H1 (cell line): Measurements from ENCODE around the gene MID2. TPM values are rescaled to one million over a fixed set of nuclear protein-coding genes. Genes with fewer than 3 reads are reported as not detected.

ENCODE experiments used
- ASH2L ChIP-seq: fragments of 200-600, 300-600 bp; sonication (generic); IDR thresholded peaks from one replicate; pipeline ENCODE4 v1.7.1; 2017; ENCODE audit warnings: low read length
- CHD2 ChIP-seq: IDR thresholded peaks from 2 replicates; pipeline ENCODE4 v1.6.1; 2012; ENCODE audit warnings: low read length, improper control_type of control experiment
- E2F6 ChIP-seq: IDR thresholded peaks from 2 replicates; pipeline ENCODE4 v1.6.1; 2012; ENCODE audit warnings: inconsistent platforms
- FOSL1 ChIP-seq: IDR thresholded peaks from 2 replicates; pipeline ENCODE4 v1.6.1; 2011; ENCODE audit warnings: mild to moderate bottlenecking, low read depth, low read length, moderate library complexity; ENCODE audit not compliant: insufficient read depth
- JUND ChIP-seq: IDR thresholded peaks from 2 replicates; pipeline ENCODE4 v1.6.1; 2011; ENCODE audit warnings: mild to moderate bottlenecking, improper control_type of control experiment, low read length
- POLR2A ChIP-seq, 2 experiments: IDR thresholded peaks; 1 replicate in 1 of 2; 2 replicates in 1 of 2; pipeline ENCODE4 v1.6.1; 2011; ENCODE audit warnings: low read depth in 2 of 2, low read length in 2 of 2, mild to moderate bottlenecking in 2 of 2; ENCODE audit errors: control extremely low read depth in 1 of 2
- SP1 ChIP-seq: IDR thresholded peaks from 2 replicates; pipeline ENCODE4 v1.6.1; 2011; ENCODE audit warnings: low read depth, low read length
- SP4 ChIP-seq: IDR thresholded peaks from 2 replicates; pipeline ENCODE4 v1.6.1; 2012; ENCODE audit warnings: low read length, inconsistent platforms
- SRF ChIP-seq: IDR thresholded peaks from 2 replicates; pipeline ENCODE4 v1.6.1; 2011; ENCODE audit warnings: mild to moderate bottlenecking, low read depth, low read length, moderate library complexity
- polyA plus RNA-seq, 7 experiments: library from polyadenylated mRNA; depleted of rRNA in 3 of 7; stranded (reverse) in 5 of 7; unstranded in 2 of 7; fragments of >200 nt in 5 of 7; fragments of 200-250 nt in 2 of 7; gene quantifications; 1 replicate in 5 of 7; 2 replicates in 1 of 7; 4 replicates in 1 of 7; pipeline versions ENCODE4 v1.2.1 to v1.2.3, GENCODE V29; 2011 to 2013; ENCODE audit warnings: missing spikeins in 2 of 7, mixed read lengths in 2 of 7
- total RNA-seq: library from RNA; stranded (reverse); fragmentation: NEBNext Ultra II Directional; extraction: Animal tissue kit (Norgen Biotek cat#: 25700); gene quantifications from 2 replicates; pipeline ENCODE4 v1.2.1, GENCODE V29; 2021

MID2 gene
- total and polyA plus RNA-seq, 2 of the 8 experiments (the other 6 are each of a cell fraction or from before 2014, with no cell fraction given) = 0.98 to 1.7 TPM

DNA sequence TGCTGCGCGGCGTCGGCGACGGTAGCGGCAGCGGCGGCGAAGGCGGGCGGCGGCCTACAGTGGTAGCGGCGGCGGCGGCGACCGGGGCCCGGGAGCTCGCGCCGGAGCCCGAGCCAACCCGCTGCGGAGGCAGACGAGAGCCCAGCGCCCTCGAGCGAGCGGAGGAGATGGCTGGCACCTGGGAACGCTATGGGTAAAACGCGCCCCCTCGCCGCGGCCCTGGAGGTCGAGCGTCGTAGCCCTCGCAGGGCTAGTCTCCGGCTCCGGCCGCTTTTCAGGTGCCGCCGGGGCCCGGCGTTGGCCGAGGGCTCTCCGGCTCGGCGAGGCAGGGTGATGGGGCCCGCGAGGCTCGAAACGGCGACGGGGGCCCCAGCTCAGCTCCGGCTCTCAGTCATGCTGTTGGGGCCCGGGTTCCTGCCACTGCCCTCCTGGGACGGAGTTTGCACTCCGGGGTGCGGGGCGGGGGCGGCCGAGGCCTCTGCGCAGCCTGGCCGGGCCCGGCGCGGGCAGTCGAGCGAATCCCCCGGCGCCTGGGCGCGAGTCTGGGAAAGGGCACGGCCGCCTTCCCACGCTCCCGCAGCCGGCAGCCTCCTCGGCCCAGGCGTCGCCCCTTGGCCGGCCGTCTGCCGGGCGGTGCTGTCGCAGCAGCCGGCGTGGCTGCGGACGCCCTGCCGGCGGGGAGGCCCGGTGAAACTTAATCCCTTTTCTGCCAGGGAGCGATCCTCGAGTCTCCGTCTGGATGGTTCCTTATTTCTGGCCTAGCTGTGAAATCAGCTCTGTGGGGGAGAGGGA lies 768 bp downstream of the MID2 start (continued):
- TF ChIP-seq SRF (no peak), CHD2 (no peak), JUND (no peak), SP4 (no peak), ASH2L (peak; percentile 49), SP1 (no peak), E2F6 (0 out of 2 replicates have a peak, but pooled peaks have one; percentile 47), FOSL1 (no peak), POLR2A (IDR thresholded peaks at IDR 0.05; ENCODE audit: control extremely low read depth in 1 of 2, low read depth in 2 of 2, low read length in 2 of 2) (no peak)
